Measurements from ENCODE around the gene TEX54.

The TEX54 gene

GRCh38 chr11:62880803-62881578, 48.4 kb upstream of the TEX54 start, which contains the start of gene SLC3A2:
Gene SLC3A2 (plus strand): TSS chr11:62880896. CDS start chr11:62881024, 128 bp downstream.
- no peaks in the 10 kb centered on the region for H3K9me2 ChIP-seq (ENCODE audit: low read depth, low read length)
- H3K9ac ChIP-seq (ENCODE audit: low read length), result peak within 1 kb of the TSS; percentile 98
- no peaks in the 10 kb centered on the region for H3K27me3 ChIP-seq (ENCODE audit: insufficient read depth, low read length)
- H3K4me3 ChIP-seq (ENCODE audit: low read depth, low read length, poor library complexity, severe bottlenecking), result peak within 1 kb of the TSS; percentile 72
- H2AFZ ChIP-seq (ENCODE audit: low read length), result no peak within 1 kb of the TSS
- H3K36me3 ChIP-seq (ENCODE audit: insufficient read depth, low read length), result peaks cover 80% of the 10 kb centered on the region
- peaks cover 34% of the 10 kb centered on the region for H3K4me1 ChIP-seq (ENCODE audit: insufficient read depth, low read length, severe bottlenecking)
- peaks cover 9% of the 10 kb centered on the region for H3K79me2 ChIP-seq (ENCODE audit: insufficient read depth, low read length)
- H3K9me3 ChIP-seq (ENCODE audit: low read length), result no peaks in the 10 kb centered on the region
- TF ChIP-seq, protein P1, sequence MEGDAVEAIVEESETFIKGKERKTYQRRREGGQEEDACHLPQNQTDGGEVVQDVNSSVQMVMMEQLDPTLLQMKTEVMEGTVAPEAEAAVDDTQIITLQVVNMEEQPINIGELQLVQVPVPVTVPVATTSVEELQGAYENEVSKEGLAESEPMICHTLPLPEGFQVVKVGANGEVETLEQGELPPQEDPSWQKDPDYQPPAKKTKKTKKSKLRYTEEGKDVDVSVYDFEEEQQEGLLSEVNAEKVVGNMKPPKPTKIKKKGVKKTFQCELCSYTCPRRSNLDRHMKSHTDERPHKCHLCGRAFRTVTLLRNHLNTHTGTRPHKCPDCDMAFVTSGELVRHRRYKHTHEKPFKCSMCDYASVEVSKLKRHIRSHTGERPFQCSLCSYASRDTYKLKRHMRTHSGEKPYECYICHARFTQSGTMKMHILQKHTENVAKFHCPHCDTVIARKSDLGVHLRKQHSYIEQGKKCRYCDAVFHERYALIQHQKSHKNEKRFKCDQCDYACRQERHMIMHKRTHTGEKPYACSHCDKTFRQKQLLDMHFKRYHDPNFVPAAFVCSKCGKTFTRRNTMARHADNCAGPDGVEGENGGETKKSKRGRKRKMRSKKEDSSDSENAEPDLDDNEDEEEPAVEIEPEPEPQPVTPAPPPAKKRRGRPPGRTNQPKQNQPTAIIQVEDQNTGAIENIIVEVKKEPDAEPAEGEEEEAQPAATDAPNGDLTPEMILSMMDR (IDR thresholded peaks at IDR 0.05; ENCODE audit: low read length), result peak; percentile 74
- no peak for TF ChIP-seq EZH2 (IDR thresholded peaks at IDR 0.05; ENCODE audit: borderline replicate concordance, low read length)
- H3K27ac ChIP-seq (ENCODE audit: low read depth, low read length, poor library complexity, severe bottlenecking), result peak within 1 kb of the TSS; percentile 85
- H4K20me1 ChIP-seq (ENCODE audit: insufficient read depth, low read length), result no peaks in the 10 kb centered on the region
- H3K4me2 ChIP-seq (ENCODE audit: low read length), result peak within 1 kb of the TSS; percentile 93
- H3F3A ChIP-seq (ENCODE audit: insufficient read depth, low read length), result no peaks in the 10 kb centered on the region

GRCh38 chr11:62880231-62880802, 47.7 kb upstream of the TEX54 start:
- Histone ChIP-seq H4K20me1 (ENCODE audit: insufficient read depth, low read length) (no peaks in the 10 kb centered on the region), H3K27me3 (ENCODE audit: insufficient read depth, low read length) (no peaks in the 10 kb centered on the region), H3K4me1 (ENCODE audit: insufficient read depth, low read length, severe bottlenecking) (peaks cover 34% of the 10 kb centered on the region), H3K27ac (ENCODE audit: low read depth, low read length, poor library complexity, severe bottlenecking) (peak overlapping the region; percentile 85), H3F3A (ENCODE audit: insufficient read depth, low read length) (no peaks in the 10 kb centered on the region), H3K4me3 (ENCODE audit: low read depth, low read length, poor library complexity, severe bottlenecking) (peak overlapping the region; percentile 72), H3K9ac (ENCODE audit: low read length) (peak overlapping the region; percentile 98), H3K36me3 (ENCODE audit: insufficient read depth, low read length) (peaks cover 80% of the 10 kb centered on the region), H3K79me2 (ENCODE audit: insufficient read depth, low read length) (peaks cover 9% of the 10 kb centered on the region), H3K4me2 (ENCODE audit: low read length) (peak overlapping the region; percentile 93), H3K9me2 (ENCODE audit: low read depth, low read length) (no peaks in the 10 kb centered on the region), H3K9me3 (ENCODE audit: low read length) (no peaks in the 10 kb centered on the region), H2AFZ (ENCODE audit: low read length) (no peak overlapping the region)
- no peak for TF ChIP-seq EZH2 (IDR thresholded peaks at IDR 0.05; ENCODE audit: borderline replicate concordance, low read length)
- TF ChIP-seq, protein P1 (IDR thresholded peaks at IDR 0.05; ENCODE audit: low read length), result no peak

GRCh38 chr11:62879235-62879978, 46.8 kb upstream of the TEX54 start:
- H3K36me3 ChIP-seq (ENCODE audit: insufficient read depth, low read length), result peaks cover 80% of the 10 kb centered on the region
- TF ChIP-seq, protein P1 (IDR thresholded peaks at IDR 0.05; ENCODE audit: low read length), result no peak
- no peak for TF ChIP-seq EZH2 (IDR thresholded peaks at IDR 0.05; ENCODE audit: borderline replicate concordance, low read length)
- no peaks in the 10 kb centered on the region for H3K9me3 ChIP-seq (ENCODE audit: low read length)
- peaks cover 9% of the 10 kb centered on the region for H3K79me2 ChIP-seq (ENCODE audit: insufficient read depth, low read length)
- H3F3A ChIP-seq (ENCODE audit: insufficient read depth, low read length), result no peaks in the 10 kb centered on the region
- peak overlapping the region; percentile 85 for H3K27ac ChIP-seq (ENCODE audit: low read depth, low read length, poor library complexity, severe bottlenecking)
- H3K9me2 ChIP-seq (ENCODE audit: low read depth, low read length), result no peaks in the 10 kb centered on the region
- H3K4me1 ChIP-seq (ENCODE audit: insufficient read depth, low read length, severe bottlenecking), result peaks cover 34% of the 10 kb centered on the region
- no peaks in the 10 kb centered on the region for H3K27me3 ChIP-seq (ENCODE audit: insufficient read depth, low read length)
- no peaks in the 10 kb centered on the region for H4K20me1 ChIP-seq (ENCODE audit: insufficient read depth, low read length)
- H3K9ac ChIP-seq (ENCODE audit: low read length), result peak overlapping the region; percentile 98; the same call in 1 of the 2 replicates
- H3K4me2 ChIP-seq (ENCODE audit: low read length), result peak overlapping the region; percentile 93
- H2AFZ ChIP-seq (ENCODE audit: low read length), result no peak overlapping the region
- no peak overlapping the region for H3K4me3 ChIP-seq (ENCODE audit: low read depth, low read length, poor library complexity, severe bottlenecking)

Measured in OCI-LY1 (cell line).